ENCODE results near the gene HS6ST3. TPM values are rescaled to one million over a fixed set of nuclear protein-coding genes. Genes with fewer than 3 reads are reported as not detected.

The HS6ST3 gene
- total and polyA plus RNA-seq, 2 donors (not counting 3 experiments of a cell fraction or from before 2014, with no cell fraction given) = 0.03 to 0.15 TPM

GRCh38 chr13:96090240-96091101 is 564 bp downstream of the HS6ST3 start:
- Histone ChIP-seq H3K4me3 (replicated peaks in 1 of 3; ENCODE audit: insufficient read depth in 1 of 3, low read depth in 1 of 3, low read length in 3 of 3) (peak overlapping the region in 2 of 3 experiments; percentile 38 to 42), H3K36me3 (ENCODE audit: control insufficient read depth in 2 of 2, extremely low read depth in 1 of 2, insufficient read depth in 2 of 2, low read length in 2 of 2) (no peaks in the 10 kb centered on the region), H3K9ac (replicated peaks; ENCODE audit: extremely low read depth, insufficient read depth, low read length) (no peak overlapping the region), H2AFZ (ENCODE audit: low read depth, low read length) (peak overlapping the region; percentile 89), H3K4me1 (ENCODE audit: control insufficient read depth, extremely low read depth, insufficient read depth, low read length) (peaks cover 27% of the 10 kb centered on the region), H3K9me1 (replicated peaks; ENCODE audit: control insufficient read depth, extremely low read depth, insufficient read depth, low read length) (no peaks in the 10 kb centered on the region), H3K27me3 (ENCODE audit: control insufficient read depth in 2 of 2, insufficient read depth in 2 of 2, low read length in 2 of 2) (peaks cover 36 to 38% of the 10 kb centered on the region in 2 experiments), H3K27ac (ENCODE audit: insufficient read depth, low read depth, low read length) (no peak overlapping the region), H3K79me2 (ENCODE audit: control insufficient read depth, insufficient read depth, low read length) (no peaks in the 10 kb centered on the region), H3K9me3 (replicated peaks; ENCODE audit: control insufficient read depth, insufficient read depth, low read length) (no peaks in the 10 kb centered on the region), H3K4me2 (ENCODE audit: insufficient read depth, low read length) (peak overlapping the region; percentile 77), H4K20me1 (replicated peaks; ENCODE audit: control insufficient read depth, extremely low read depth, insufficient read depth, low read length) (no peaks in the 10 kb centered on the region)
- DNase-seq (ENCODE audit: low read depth, low spot score) = peak; percentile 6
- no TSS peak for BruUV-seq (replicated peaks)
- no peak for FAIRE-seq
- dilution Hi-C loops (cut with MboI; ENCODE audit: extremely low pct_ligation_motif_present, low sequenced_read_pairs) = no loop called here
- ChIA-PET POLR2A (no interaction called here), CTCF (interaction anchor here (1.1 kb wide), 1 partner anchor 70 kb away, joined by 3 read pairs; no protein-coding TSS in a partner anchor)
- TF ChIP-seq, protein P1, sequence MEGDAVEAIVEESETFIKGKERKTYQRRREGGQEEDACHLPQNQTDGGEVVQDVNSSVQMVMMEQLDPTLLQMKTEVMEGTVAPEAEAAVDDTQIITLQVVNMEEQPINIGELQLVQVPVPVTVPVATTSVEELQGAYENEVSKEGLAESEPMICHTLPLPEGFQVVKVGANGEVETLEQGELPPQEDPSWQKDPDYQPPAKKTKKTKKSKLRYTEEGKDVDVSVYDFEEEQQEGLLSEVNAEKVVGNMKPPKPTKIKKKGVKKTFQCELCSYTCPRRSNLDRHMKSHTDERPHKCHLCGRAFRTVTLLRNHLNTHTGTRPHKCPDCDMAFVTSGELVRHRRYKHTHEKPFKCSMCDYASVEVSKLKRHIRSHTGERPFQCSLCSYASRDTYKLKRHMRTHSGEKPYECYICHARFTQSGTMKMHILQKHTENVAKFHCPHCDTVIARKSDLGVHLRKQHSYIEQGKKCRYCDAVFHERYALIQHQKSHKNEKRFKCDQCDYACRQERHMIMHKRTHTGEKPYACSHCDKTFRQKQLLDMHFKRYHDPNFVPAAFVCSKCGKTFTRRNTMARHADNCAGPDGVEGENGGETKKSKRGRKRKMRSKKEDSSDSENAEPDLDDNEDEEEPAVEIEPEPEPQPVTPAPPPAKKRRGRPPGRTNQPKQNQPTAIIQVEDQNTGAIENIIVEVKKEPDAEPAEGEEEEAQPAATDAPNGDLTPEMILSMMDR (IDR thresholded peaks at IDR 0.05; ENCODE audit: extremely low read depth in 1 of 2, insufficient read depth in 1 of 2, low read depth in 1 of 2, low read length in 2 of 2) = no peak
- TF ChIP-seq GATA2 (IDR thresholded peaks at IDR 0.05; ENCODE audit: insufficient read depth, insufficient read length, low read depth, low read length) (no peak), EZH2 (IDR thresholded peaks at IDR 0.05; ENCODE audit: borderline replicate concordance, low read depth, low read length, severe bottlenecking) (peak; percentile 69), POLR2AphosphoS5 (IDR thresholded peaks at IDR 0.05; ENCODE audit: insufficient read depth, low read depth, low read length) (no peak)
- intact Hi-C loops (cut with micrococcal nuclease) = loop anchor here (5.0 kb wide), 1 partner anchor 63 kb away; no protein-coding TSS in a partner anchor

Data from endothelial cell of umbilical vein (primary cell).